A549 (cell line): ENCODE data around the gene EXOC6.

ENCODE experiments used
- CBX8 ChIP-seq: fragments of 200-600 bp; sonication (generic); IDR thresholded peaks from 2 replicates; pipeline ENCODE4 v1.6.1; 2016
- CHD4 ChIP-seq: fragments of 200-600 bp; sonication (generic); IDR thresholded peaks from 2 replicates; pipeline ENCODE4 v1.6.1; 2016; ENCODE audit warnings: antibody characterized with exemption, mild to moderate bottlenecking, borderline replicate concordance
- KDM5A ChIP-seq: fragments of 200-600 bp; sonication (generic); IDR thresholded peaks from 2 replicates; pipeline ENCODE4 v1.6.1; 2016; ENCODE audit warnings: antibody characterized with exemption, mild to moderate bottlenecking
- MAFK ChIP-seq: fragments of 450-650 bp; IDR thresholded peaks from 2 replicates; pipeline ENCODE4 v1.6.1; 2014; ENCODE audit not compliant: partially characterized antibody
- MYC ChIP-seq: IDR thresholded peaks from 2 replicates; pipeline ENCODE4 v1.6.1; 2012; ENCODE audit warnings: mild to moderate bottlenecking, inconsistent platforms, low read length, improper control_type of control experiment, borderline replicate concordance
- POLR2A ChIP-seq: IDR thresholded peaks from 2 replicates; pipeline ENCODE4 v1.6.1; 2012; ENCODE audit warnings: mild to moderate bottlenecking, low read length
- SMC3 ChIP-seq: fragments of >200 bp; sonication (Bioruptor Twin); formaldehyde crosslinking; IDR thresholded peaks from 3 replicates; pipeline ENCODE4 v1.6.1; 2018; ENCODE audit warnings: inconsistent platforms
- SREBF2 ChIP-seq: fragments of 450-650 bp; IDR thresholded peaks from 2 replicates; pipeline ENCODE4 v1.6.1; 2014; ENCODE audit warnings: mild to moderate bottlenecking, moderate library complexity
- TF ChIP-seq, protein P1 (sequence below): IDR thresholded peaks from 2 replicates; pipeline ENCODE4 v1.6.1; 2012
- TF ChIP-seq, protein P2 (sequence below): fragments of >200 bp; sonication (Bioruptor Twin); formaldehyde crosslinking; IDR thresholded peaks from 3 replicates; pipeline ENCODE4 v1.5.1; 2016

DNA sequence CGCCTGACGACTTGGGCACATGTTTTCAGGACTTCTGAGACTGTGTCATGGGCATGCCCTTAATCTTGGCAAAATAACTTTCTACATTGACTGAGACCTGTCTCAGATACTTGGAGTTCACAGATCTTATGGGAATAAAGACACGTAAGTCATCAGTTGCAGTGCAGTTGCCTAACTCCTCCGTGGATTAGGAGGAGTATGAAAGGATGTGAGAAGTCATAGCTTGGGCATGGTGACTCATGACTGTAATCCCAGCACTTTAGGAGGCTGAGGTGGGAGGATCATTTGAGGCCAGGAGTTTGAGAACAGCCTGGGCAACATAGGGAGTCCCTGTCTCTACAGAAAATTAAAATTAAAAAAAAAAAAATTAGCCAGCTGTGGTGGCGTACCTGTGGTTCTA is 49.6 kb downstream of the EXOC6 start:
- TF ChIP-seq, protein P1, sequence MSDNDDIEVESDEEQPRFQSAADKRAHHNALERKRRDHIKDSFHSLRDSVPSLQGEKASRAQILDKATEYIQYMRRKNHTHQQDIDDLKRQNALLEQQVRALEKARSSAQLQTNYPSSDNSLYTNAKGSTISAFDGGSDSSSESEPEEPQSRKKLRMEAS: no peak
- TF ChIP-seq, protein P2, sequence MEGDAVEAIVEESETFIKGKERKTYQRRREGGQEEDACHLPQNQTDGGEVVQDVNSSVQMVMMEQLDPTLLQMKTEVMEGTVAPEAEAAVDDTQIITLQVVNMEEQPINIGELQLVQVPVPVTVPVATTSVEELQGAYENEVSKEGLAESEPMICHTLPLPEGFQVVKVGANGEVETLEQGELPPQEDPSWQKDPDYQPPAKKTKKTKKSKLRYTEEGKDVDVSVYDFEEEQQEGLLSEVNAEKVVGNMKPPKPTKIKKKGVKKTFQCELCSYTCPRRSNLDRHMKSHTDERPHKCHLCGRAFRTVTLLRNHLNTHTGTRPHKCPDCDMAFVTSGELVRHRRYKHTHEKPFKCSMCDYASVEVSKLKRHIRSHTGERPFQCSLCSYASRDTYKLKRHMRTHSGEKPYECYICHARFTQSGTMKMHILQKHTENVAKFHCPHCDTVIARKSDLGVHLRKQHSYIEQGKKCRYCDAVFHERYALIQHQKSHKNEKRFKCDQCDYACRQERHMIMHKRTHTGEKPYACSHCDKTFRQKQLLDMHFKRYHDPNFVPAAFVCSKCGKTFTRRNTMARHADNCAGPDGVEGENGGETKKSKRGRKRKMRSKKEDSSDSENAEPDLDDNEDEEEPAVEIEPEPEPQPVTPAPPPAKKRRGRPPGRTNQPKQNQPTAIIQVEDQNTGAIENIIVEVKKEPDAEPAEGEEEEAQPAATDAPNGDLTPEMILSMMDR: no peak
- TF ChIP-seq CHD4 (no peak), SMC3 (no peak), KDM5A (no peak), SREBF2 (no peak), MAFK (no peak), POLR2A (no peak), MYC (no peak), CBX8 (no peak)
